ENCODE measurements around the gene C19orf67.

- TF ChIP-seq CTCF (IDR thresholded peaks at IDR 0.05) (no peak), POLR2A (IDR thresholded peaks at IDR 0.05) (no peak)
These were observed 5.0 kb upstream of the C19orf67 start, which contains the start of gene SAMD1 for GRCh38 chr19:14090509-14091080.
